HEK293T (cell line): ENCODE data around the gene GAN.
A peak's percentile ranks its signal among the peaks of the same experiment; 100 is the strongest.
"Not testable (repeated sequence)": the region's sequence is repeated elsewhere in the genome, so short reads cannot be mapped to it uniquely, and the experiment has no call there.

ENCODE experiments used
- CTCF ChIA-PET: fragments of 350-600 bp; formaldehyde crosslinking; extraction: SDS; loops from one replicate; lab custom pipeline; 2021; ENCODE audit warnings: antibody characterized with exemption, inconsistent platforms; lab: Yijun Ruan, JAX
- POLR2A ChIA-PET: fragments of 350-600 bp; formaldehyde crosslinking; extraction: SDS; loops from one replicate; lab custom pipeline; 2020; ENCODE audit warnings: antibody characterized with exemption, inconsistent platforms; lab: Yijun Ruan, JAX
- DNase-seq: peaks from one replicate; pipeline ENCODE4 v3.0.0; 2012; ENCODE audit warnings: mixed read lengths; ENCODE audit errors: extremely low spot score
- ARNT ChIP-seq: fragments of 450-650 bp; IDR thresholded peaks from 2 replicates; pipeline ENCODE4 v1.6.1; 2017; ENCODE audit warnings: mild to moderate bottlenecking
- BHLHE40 ChIP-seq: fragments of 450-650 bp; IDR thresholded peaks from 2 replicates; pipeline ENCODE4 v1.6.1; 2016; ENCODE audit warnings: mild to moderate bottlenecking, moderate library complexity, borderline replicate concordance
- CTBP1 ChIP-seq: fragments of 450-650 bp; IDR thresholded peaks from 2 replicates; pipeline ENCODE4 v1.6.1; 2016; ENCODE audit warnings: borderline replicate concordance
- ELF4 ChIP-seq: fragments of 450-650 bp; IDR thresholded peaks from 2 replicates; pipeline ENCODE4 v1.6.1; 2017; ENCODE audit warnings: antibody characterized with exemption
- FOXA1 ChIP-seq: fragments of 450-650 bp; IDR thresholded peaks from 2 replicates; pipeline ENCODE4 v1.6.1; 2016; ENCODE audit warnings: mild to moderate bottlenecking
- FOXK2 ChIP-seq: fragments of 450-650 bp; IDR thresholded peaks from 2 replicates; pipeline ENCODE4 v1.6.1; 2016; ENCODE audit warnings: mild to moderate bottlenecking
- FOXM1 ChIP-seq: fragments of 450-650 bp; IDR thresholded peaks from 2 replicates; pipeline ENCODE4 v1.6.1; 2017; ENCODE audit warnings: mild to moderate bottlenecking, borderline replicate concordance
- HDGF ChIP-seq: fragments of 450-650 bp; IDR thresholded peaks from 2 replicates; pipeline ENCODE4 v1.6.1; 2017; ENCODE audit warnings: antibody characterized with exemption, borderline replicate concordance
- L3MBTL2 ChIP-seq: fragments of 450-650 bp; conservative IDR thresholded peaks from 2 replicates; pipeline ENCODE4 v1.6.1; 2016; ENCODE audit warnings: mild to moderate bottlenecking
- LEF1 ChIP-seq: fragments of 450-650 bp; IDR thresholded peaks from 2 replicates; pipeline ENCODE4 v1.6.1; 2017; ENCODE audit warnings: mild to moderate bottlenecking, borderline replicate concordance
- NFRKB ChIP-seq: fragments of 450-650 bp; IDR thresholded peaks from 2 replicates; pipeline ENCODE4 v1.6.1; 2016; ENCODE audit warnings: mild to moderate bottlenecking, moderate library complexity
- SP1 ChIP-seq: fragments of 450-650 bp; IDR thresholded peaks from 2 replicates; pipeline ENCODE4 v1.6.1; 2017
- SUZ12 ChIP-seq: fragments of 450-650 bp; IDR thresholded peaks from 2 replicates; pipeline ENCODE4 v1.6.1; 2016; ENCODE audit warnings: mild to moderate bottlenecking
- TARDBP ChIP-seq: fragments of 450-650 bp; IDR thresholded peaks from 2 replicates; pipeline ENCODE4 v1.6.1; 2016
- ZNF384 ChIP-seq: fragments of 450-650 bp; IDR thresholded peaks from 2 replicates; pipeline ENCODE4 v1.6.1; 2016
- TF ChIP-seq, protein P1 (sequence below): fragments of 450-650 bp; IDR thresholded peaks from 2 replicates; pipeline ENCODE4 v1.6.1; 2016

The GAN gene

GRCh38 chr16:81403601-81404391 is 89.0 kb downstream of the GAN start:
- CTCF ChIA-PET: interaction anchor here (0.7 to 0.9 kb wide), 8 partner anchors 13 to 371 kb away, joined by 3 to 5 read pairs (median 3); no protein-coding TSS in a partner anchor
- TF ChIP-seq LEF1 (no peak), SP1 (no peak), CTBP1 (no peak), NFRKB (no peak), ARNT (no peak), L3MBTL2 (no peak), ZNF384 (no peak), TARDBP (no peak), FOXA1 (no peak), HDGF (no peak), SUZ12 (no peak), ELF4 (no peak), FOXM1 (no peak), FOXK2 (no peak), BHLHE40 (no peak)
- TF ChIP-seq, protein P1, sequence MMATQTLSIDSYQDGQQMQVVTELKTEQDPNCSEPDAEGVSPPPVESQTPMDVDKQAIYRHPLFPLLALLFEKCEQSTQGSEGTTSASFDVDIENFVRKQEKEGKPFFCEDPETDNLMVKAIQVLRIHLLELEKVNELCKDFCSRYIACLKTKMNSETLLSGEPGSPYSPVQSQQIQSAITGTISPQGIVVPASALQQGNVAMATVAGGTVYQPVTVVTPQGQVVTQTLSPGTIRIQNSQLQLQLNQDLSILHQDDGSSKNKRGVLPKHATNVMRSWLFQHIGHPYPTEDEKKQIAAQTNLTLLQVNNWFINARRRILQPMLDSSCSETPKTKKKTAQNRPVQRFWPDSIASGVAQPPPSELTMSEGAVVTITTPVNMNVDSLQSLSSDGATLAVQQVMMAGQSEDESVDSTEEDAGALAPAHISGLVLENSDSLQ: no peak
- POLR2A ChIA-PET: no interaction called here
- DNase-seq: peak; percentile 90

- POLR2A ChIA-PET, DNase-seq, CTCF ChIA-PET: not testable (repeated sequence)
Measured at GRCh38 chr16:81405002-81405401, 90.2 kb downstream of the GAN start.

DNA sequence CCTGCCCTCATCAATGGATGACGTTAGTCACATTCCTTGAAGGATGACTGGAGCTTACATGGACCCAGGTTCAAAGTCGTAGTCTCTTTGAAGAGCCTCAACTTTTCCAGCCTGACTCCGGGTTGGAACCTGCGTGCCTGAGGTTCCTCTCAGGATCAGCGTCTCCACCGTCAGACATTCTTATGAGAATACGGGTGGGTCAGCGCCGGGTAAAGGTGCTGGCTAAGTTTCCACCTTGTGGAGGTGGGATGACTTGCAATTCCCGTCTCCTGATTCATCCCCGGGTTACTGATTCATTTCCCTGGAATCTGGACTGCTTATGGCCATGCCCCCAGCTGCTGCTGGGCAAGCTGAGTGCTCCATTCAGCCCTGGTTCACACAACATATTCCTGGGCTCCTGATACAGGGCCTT is 90.9 kb downstream of the GAN start:
- ChIA-PET POLR2A (no interaction called here), CTCF (no interaction called here)
- TF ChIP-seq SUZ12: no peak
- TF ChIP-seq, protein P1: no peak
- no peak for TF ChIP-seq NFRKB
- no peak for TF ChIP-seq HDGF
- no peak for TF ChIP-seq TARDBP
- TF ChIP-seq BHLHE40: no peak
- TF ChIP-seq ZNF384: no peak
- TF ChIP-seq ARNT: no peak
- TF ChIP-seq ELF4: no peak
- no peak for TF ChIP-seq FOXK2
- TF ChIP-seq LEF1: no peak
- TF ChIP-seq SP1: no peak
- TF ChIP-seq L3MBTL2: no peak
- TF ChIP-seq CTBP1: no peak
- no peak for TF ChIP-seq FOXM1
- DNase-seq: peak; percentile 53

- TF ChIP-seq ARNT (no peak), CTBP1 (no peak), FOXM1 (no peak), TARDBP (no peak), LEF1 (no peak), FOXK2 (no peak)
- no peak for DNase-seq
- ChIA-PET CTCF (no interaction called here), POLR2A (no interaction called here)
Measured at GRCh38 chr16:81408409-81408950, 93.7 kb downstream of the GAN start.

DNA sequence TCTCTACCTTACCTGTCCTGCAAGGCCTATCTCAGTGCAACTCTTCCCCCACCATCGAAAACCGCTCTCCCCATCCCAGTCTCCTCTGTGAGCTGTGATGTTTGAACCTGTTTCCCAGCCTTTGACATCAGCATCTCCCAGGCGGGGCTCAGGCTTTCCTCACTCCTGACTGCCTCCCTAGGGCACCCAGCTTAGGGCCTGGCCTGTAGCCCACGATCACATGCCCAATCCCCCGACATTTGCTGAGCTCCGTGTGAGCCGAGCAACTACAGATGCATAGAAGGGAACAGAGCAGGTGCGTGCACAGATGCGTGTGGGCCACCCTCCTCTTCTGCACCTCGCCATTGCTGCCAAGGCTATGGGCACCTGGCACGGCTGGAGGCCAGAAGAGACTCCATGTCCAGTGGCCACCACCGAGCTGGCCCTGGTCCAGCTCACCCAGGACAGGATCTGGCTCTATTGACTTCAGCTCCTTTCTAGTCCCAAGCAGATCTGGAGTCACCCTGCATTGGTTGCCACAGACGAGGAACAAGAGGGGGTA is 94.3 kb downstream of the GAN start:
- no peak for TF ChIP-seq FOXM1
- TF ChIP-seq SP1: no peak
- TF ChIP-seq BHLHE40: no peak
- no peak for DNase-seq
- POLR2A ChIA-PET: no interaction called here
- CTCF ChIA-PET: no interaction called here

- TF ChIP-seq, protein P1: no peak
- TF ChIP-seq FOXM1 (no peak), HDGF (no peak), SP1 (no peak), LEF1 (no peak), NFRKB (no peak), SUZ12 (no peak), ARNT (no peak), CTBP1 (no peak), BHLHE40 (no peak), ELF4 (no peak), L3MBTL2 (no peak), TARDBP (no peak)
- no peak for DNase-seq
- ChIA-PET POLR2A (no interaction called here), CTCF (no interaction called here)
Measured at GRCh38 chr16:81410643-81411293, 96.0 kb downstream of the GAN start.
